Measurements from ENCODE around the gene CST3. TPM values are rescaled to one million over a fixed set of nuclear protein-coding genes. Genes with fewer than 3 reads are reported as not detected.
"Not testable (repeated sequence)": the region's sequence is repeated elsewhere in the genome, so short reads cannot be mapped to it uniquely, and the experiment has no call there.

The CST3 gene
- total RNA-seq, 1 donor from 2014 or later, result 63.6 TPM

- FAIRE-seq, result no peak
- DNase-seq (ENCODE audit: low spot score in 2 of 2), result no peak
Measured at GRCh38 chr20:23645575-23645974, 7.8 kb upstream of the CST3 start.

DNA sequence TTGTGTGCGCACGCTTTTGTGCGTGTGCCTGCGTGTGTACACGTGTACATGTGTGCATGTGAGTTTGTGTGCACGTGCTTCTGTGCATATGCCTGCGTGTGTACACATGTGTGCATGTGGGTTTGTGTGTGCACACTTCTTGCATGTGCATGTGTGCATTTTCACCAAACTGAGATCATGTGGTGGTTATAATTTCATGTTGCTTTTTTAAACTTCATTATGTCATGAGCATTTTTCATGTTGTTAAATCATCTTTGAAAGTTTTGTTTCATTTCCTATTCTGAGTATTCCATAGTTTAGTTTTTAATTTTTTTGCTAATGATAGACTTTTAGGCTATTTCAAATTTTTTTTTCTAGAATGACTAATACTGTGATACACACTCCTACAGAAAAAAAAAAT is 6.4 kb upstream of the CST3 start:
- FAIRE-seq (no peak), DNase-seq (ENCODE audit: low spot score in 2 of 2) (no peak)

- DNase-seq (ENCODE audit: low spot score in 2 of 2) (no peak), FAIRE-seq (no peak)
Measured at GRCh38 chr20:23643659-23644058, 5.9 kb upstream of the CST3 start.

DNA sequence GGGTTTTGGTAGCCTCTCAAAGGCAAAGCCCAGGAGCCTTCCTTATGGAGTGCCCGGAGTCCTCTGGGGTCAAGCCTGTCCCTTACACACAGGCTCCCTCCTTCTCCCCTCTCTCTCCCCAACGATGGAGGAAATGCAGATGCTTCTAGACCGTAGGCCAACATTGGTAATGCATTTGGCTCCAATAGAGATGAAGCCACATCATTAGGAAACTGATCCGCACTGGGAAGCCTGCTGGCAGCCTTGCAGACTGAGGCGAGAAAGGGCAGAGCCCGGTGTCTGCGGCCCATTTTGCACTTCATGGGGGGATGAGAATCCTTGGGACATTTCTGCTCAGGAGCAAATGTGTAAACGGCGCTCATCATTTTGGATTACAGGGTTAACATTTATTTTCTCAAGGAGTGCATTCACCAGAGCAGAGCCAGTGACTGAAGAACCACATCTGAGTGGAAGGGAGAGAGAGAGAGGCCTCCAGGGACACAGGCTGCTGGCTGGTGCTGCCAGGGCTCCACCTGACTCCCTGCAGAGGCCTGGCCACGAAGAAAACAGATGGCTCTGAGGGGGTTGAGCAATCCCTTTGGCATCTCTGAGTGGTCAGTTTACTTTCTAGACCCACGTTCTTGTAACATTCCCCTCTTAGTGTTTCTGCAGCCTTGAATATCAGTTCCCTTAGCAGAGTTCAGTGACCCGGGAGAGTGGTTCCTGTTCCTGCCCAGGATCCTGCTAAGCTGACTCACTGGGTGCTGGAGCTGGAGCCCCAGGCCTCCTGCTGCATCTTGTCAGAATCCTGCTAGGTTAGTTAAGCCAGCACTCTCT is 4.4 kb upstream of the CST3 start:
- no peak for FAIRE-seq

DNA sequence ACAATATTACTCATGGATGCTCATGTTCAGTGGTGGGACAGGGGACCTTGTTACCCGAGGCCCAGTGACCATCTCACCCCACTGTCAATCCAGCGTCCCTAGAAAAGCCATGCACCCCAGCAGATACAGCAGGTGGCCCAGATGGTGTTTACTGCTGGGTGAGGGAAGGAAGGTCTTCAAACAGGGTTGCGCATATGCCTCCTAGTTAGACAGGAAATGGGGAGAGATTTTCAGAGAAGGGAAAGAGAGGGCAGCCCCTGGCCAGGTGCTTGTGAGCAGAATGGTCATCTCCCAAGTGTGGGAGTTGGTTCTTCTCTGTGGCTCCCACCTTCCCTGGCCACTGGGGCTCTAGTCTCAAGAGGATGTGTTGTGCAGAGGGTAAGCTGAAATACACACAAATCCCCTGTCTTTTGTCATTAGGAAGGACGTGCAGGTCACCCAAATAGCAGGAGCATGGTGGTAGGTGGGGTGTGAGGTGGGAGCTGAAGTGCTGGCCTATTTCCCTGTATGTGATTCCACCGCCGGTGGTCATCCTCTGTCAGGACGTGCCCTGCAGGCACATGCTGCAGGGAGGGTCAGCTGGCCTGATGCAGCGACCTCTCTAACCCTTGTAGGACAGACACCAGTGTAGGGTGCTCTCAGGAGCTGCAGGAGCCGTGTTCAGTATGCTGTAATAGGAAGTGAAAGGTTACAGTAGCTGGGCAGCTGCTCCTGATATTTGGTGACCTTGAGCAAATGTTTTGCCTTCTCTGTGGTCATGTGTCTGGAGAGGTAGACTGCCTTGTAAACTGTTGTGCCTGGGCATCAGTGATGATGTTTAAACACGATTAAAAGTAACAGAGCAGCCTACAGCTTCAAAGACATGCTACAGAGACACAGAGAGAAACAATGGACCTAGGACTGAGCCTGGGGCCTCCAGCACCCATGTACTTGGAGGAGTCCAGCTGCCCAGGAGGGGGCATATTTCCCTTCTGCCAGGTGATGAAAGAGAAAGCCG is 3.2 kb upstream of the CST3 start:
- FAIRE-seq (no peak), DNase-seq (ENCODE audit: low spot score in 2 of 2) (no peak)

More for the DNA sequence above, 4.4 kb upstream of the CST3 start:
- no peak for DNase-seq (ENCODE audit: low spot score in 2 of 2)

DNA sequence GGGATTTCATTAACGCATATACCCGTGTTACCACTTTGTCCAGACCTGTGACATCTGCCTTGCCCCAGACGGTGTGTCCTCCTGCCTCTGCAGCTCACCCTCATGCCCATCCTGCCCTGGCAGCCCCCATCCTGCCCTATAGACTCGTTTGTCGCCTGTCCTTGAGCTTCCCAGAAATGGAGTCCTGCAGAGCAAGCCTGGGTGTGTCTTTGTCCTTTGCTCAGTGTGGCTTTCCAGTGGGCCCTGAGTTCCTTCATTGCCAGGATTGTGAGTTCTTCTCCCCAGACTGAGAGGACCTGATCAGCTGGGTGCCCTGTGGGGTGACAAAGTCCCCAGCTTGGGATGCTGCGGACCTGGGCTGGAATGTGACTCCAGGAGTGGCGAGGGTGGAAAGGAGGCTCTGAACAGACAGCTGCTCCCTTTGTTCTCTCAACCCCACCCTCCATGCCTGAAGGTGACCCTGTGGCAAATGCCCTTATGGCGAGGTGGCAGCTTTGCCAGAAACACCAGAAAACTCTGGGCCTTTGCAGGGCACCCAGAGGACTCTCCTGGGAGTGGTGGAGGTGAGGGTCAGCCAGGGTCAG is 2.4 kb upstream of the CST3 start:
- DNase-seq (ENCODE audit: low spot score in 2 of 2), result no peak
- no peak for FAIRE-seq

- FAIRE-seq, result no peak
Measured at GRCh38 chr20:23639490-23639958, 1.8 kb upstream of the CST3 start.

GRCh38 chr20:23638309-23638708 is 554 bp upstream of the CST3 start:
- DNase-seq (ENCODE audit: low spot score in 2 of 2), result no peak
- no peak for FAIRE-seq

More at GRCh38 chr20:23639490-23639958, 1.8 kb upstream of the CST3 start:
- no peak for DNase-seq (ENCODE audit: low spot score in 2 of 2)

- no peak for FAIRE-seq
- no peak for DNase-seq (ENCODE audit: low spot score in 2 of 2)
Measured at GRCh38 chr20:23636908-23637281, 860 bp downstream of the CST3 start.

GRCh38 chr20:23636182-23636907 is 1.4 kb downstream of the CST3 start:
- DNase-seq (ENCODE audit: low spot score in 2 of 2) (no peak), FAIRE-seq (no peak)

DNA sequence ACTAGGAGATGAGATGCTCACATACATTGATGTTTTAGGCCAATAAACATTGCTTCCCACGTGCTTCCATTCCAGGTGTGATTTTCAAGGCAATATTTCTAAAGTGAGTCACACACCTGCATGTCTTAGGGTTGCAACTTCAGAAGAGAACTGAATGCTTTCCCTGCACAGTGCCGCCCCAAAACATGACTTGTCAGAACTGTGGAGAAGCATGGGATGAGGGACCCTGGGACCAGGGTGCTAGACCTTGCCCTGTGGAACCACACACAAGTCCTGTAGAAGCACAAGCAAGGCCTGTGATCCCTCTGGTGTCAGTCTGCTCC is 2.0 kb downstream of the CST3 start:
- DNase-seq (ENCODE audit: low spot score in 2 of 2), result not testable (repeated sequence)

DNA sequence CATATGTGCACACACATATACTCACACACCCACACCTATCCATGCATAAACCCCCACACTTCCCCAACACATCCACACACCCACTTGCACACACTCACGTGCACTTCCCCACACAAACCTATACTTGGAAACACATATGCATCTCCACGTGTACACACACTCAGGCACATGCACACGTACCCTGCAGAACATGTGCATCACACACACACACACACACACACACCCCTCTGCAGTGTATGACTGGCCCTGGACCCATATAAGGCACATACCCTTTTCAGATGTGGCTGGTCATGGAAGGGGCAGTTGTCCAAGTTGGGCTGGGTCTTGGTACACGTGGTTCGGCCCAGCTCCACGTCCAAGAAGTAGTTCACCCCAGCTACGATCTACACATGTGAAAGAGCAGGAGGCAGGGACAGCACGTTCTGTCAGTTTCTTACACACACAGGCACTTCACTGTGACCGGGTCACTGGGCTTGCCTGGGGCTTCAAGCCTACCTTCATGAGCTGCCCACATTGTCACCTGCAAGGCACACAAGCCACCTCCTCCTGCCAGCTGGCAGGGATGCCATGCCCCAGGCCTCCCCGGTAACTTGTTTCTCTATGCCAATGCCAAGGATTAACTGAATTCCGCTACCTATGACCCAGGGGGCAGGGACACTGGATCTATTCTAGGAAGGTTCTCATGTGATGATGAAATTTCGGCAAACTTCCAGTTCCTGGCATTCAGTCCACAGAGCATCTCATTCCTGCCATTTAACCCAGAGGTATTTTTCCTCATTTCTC is 2.6 kb downstream of the CST3 start:
- FAIRE-seq (no peak), DNase-seq (ENCODE audit: low spot score in 2 of 2) (no peak)

More for the DNA sequence above, 2.0 kb downstream of the CST3 start:
- FAIRE-seq, result not testable (repeated sequence)

GRCh38 chr20:23634044-23634801 is 3.5 kb downstream of the CST3 start:
- no peak for DNase-seq (ENCODE audit: low spot score in 2 of 2)
- FAIRE-seq, result no peak

GRCh38 chr20:23632711-23633573 is 4.8 kb downstream of the CST3 start:
- DNase-seq (ENCODE audit: low spot score in 2 of 2) (no peak), FAIRE-seq (no peak)

GRCh38 chr20:23631981-23632710 is 5.6 kb downstream of the CST3 start:
- DNase-seq (ENCODE audit: low spot score in 2 of 2) (no peak), FAIRE-seq (no peak)

GRCh38 chr20:23631226-23631822 is 6.4 kb downstream of the CST3 start:
- no peak for DNase-seq (ENCODE audit: low spot score in 2 of 2)
- no peak for FAIRE-seq

DNA sequence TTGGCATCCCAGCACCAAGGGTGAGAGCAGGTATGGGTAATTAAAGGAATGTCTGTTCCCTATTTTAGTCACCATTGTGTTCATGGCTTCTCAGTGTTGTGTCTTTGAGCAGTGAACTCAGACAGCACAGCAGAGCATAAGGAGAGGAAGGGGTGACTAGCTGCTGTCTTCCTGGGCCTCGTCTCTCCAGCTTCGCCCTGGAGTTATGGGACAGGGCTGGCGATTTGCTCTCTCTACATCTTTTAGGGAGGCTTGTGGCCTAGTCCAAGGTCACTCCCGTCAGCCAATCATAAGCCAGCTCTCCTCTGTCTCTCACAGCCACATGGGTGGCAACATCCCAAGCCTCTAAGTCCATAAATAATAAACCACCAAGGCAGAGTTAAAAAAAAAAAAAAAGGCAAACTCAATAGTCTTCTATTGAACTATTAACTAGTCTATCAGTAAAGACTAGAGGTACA is 7.3 kb downstream of the CST3 start:
- no peak for DNase-seq (ENCODE audit: low spot score in 2 of 2)
- FAIRE-seq, result no peak
